ENCODE results near the gene ZFP36L2.

DNA sequence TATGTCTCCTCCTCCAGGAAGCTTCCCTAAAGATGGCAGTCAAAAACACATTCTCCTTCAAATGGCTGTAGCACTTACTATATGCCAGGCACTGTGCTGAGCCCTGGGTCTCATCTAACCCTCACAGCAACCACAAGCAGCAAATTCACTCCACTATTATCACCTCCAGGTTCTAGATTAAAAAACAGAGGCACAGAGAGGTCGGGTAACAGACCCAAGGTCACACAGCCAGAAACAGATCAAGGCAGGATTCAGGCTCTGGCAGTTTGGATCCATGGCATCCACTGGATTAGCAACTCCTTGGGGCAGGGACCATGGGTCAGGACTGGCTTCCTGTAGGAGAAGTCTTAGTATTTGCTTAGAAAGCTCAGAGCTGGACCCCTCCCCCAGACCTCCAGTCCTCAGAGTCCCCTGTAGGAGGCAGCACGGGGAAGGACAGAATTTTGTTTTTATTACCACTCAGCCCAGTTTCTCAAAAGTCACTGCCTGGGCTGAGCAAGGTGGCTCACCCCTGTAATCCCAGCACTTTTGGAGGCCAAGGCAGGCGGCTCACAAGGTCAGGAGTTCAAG lies 34.4 kb downstream of the ZFP36L2 start:
- TF ChIP-seq, protein P1, sequence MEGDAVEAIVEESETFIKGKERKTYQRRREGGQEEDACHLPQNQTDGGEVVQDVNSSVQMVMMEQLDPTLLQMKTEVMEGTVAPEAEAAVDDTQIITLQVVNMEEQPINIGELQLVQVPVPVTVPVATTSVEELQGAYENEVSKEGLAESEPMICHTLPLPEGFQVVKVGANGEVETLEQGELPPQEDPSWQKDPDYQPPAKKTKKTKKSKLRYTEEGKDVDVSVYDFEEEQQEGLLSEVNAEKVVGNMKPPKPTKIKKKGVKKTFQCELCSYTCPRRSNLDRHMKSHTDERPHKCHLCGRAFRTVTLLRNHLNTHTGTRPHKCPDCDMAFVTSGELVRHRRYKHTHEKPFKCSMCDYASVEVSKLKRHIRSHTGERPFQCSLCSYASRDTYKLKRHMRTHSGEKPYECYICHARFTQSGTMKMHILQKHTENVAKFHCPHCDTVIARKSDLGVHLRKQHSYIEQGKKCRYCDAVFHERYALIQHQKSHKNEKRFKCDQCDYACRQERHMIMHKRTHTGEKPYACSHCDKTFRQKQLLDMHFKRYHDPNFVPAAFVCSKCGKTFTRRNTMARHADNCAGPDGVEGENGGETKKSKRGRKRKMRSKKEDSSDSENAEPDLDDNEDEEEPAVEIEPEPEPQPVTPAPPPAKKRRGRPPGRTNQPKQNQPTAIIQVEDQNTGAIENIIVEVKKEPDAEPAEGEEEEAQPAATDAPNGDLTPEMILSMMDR (IDR thresholded peaks at IDR 0.05), result no peak
- no peak for TF ChIP-seq EP300 (IDR thresholded peaks at IDR 0.05)
- no peak for TF ChIP-seq POLR2AphosphoS5 (IDR thresholded peaks at IDR 0.05)
